PFSK-1 (cell line): Measurements from ENCODE around the gene BCKDHB.

ENCODE experiments used
- FOXP2 ChIP-seq: optimal IDR thresholded peaks from 2 replicates; pipeline ENCODE3; 2011; ENCODE audit warnings: borderline replicate concordance, control low read depth, inconsistent platforms; ENCODE audit not compliant: insufficient read depth; ENCODE audit errors: extremely low read length, extremely low read depth
- POLR2AphosphoS5 ChIP-seq: IDR thresholded peaks from 2 replicates; pipeline ENCODE4 v1.6.1; 2012; ENCODE audit warnings: low read depth, mild to moderate bottlenecking, control low read depth, low read length, moderate library complexity
- SIN3A ChIP-seq: IDR thresholded peaks from 2 replicates; pipeline ENCODE4 v1.6.1; 2012; ENCODE audit warnings: mild to moderate bottlenecking, low read length, moderate library complexity, borderline replicate concordance; ENCODE audit not compliant: insufficient read depth
- TAF1 ChIP-seq: IDR thresholded peaks from 2 replicates; pipeline ENCODE4 v1.6.1; 2012; ENCODE audit warnings: low read length, control low read depth, borderline replicate concordance; ENCODE audit not compliant: insufficient read depth
- TF ChIP-seq, protein P1 (sequence below), 2 experiments: IDR thresholded peaks; 2 replicates each; pipeline versions ENCODE4 v1.6.1 to v1.8.0; 2011 to 2012; ENCODE audit warnings: low read depth in 2 of 2, low read length in 2 of 2, control low read depth in 1 of 2, inconsistent platforms in 1 of 2, mild to moderate bottlenecking in 1 of 2, moderate library complexity in 1 of 2; ENCODE audit not compliant: insufficient read depth in 1 of 2

BCKDHB gene

GRCh38 chr6:80249897-80250296 lies 143.4 kb downstream of the BCKDHB start:
- TF ChIP-seq, protein P1, sequence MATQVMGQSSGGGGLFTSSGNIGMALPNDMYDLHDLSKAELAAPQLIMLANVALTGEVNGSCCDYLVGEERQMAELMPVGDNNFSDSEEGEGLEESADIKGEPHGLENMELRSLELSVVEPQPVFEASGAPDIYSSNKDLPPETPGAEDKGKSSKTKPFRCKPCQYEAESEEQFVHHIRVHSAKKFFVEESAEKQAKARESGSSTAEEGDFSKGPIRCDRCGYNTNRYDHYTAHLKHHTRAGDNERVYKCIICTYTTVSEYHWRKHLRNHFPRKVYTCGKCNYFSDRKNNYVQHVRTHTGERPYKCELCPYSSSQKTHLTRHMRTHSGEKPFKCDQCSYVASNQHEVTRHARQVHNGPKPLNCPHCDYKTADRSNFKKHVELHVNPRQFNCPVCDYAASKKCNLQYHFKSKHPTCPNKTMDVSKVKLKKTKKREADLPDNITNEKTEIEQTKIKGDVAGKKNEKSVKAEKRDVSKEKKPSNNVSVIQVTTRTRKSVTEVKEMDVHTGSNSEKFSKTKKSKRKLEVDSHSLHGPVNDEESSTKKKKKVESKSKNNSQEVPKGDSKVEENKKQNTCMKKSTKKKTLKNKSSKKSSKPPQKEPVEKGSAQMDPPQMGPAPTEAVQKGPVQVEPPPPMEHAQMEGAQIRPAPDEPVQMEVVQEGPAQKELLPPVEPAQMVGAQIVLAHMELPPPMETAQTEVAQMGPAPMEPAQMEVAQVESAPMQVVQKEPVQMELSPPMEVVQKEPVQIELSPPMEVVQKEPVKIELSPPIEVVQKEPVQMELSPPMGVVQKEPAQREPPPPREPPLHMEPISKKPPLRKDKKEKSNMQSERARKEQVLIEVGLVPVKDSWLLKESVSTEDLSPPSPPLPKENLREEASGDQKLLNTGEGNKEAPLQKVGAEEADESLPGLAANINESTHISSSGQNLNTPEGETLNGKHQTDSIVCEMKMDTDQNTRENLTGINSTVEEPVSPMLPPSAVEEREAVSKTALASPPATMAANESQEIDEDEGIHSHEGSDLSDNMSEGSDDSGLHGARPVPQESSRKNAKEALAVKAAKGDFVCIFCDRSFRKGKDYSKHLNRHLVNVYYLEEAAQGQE (IDR thresholded peaks at IDR 0.05; ENCODE audit: insufficient read depth in 1 of 2, low read depth in 2 of 2, low read length in 2 of 2), result no peak
- TF ChIP-seq FOXP2 (no peak), TAF1 (no peak), SIN3A (no peak), POLR2AphosphoS5 (no peak)

DNA sequence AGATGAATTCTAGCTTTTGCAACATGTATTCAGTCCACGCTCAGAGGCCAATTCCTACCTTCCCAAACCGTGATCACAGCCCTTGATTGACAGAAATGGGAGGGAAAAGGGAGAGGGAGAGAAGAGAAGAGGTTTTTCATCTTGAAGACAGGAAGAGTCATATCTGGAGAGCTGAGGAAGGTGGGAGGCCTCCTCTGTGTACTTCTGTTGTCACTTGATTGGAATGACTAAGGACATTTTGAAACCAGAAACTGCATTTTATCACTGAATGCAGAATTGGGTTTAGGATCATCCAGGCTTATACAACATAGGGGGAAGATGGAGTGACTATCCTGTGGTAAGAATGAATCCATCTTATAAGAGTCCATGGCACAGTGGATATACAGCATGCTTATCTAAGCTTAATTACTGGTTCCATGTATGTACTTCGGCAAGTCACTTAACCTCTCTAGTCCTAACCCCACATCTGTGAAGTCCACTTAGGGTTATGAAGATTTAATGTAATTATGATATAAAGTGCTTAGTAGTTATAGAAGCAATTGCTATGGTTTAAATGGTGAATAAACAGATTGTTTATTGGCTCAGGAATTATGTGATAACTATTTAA lies 144.0 kb downstream of the BCKDHB start:
- TF ChIP-seq SIN3A (no peak), POLR2AphosphoS5 (no peak), TAF1 (no peak), FOXP2 (no peak)
- TF ChIP-seq, protein P1 (IDR thresholded peaks at IDR 0.05; ENCODE audit: insufficient read depth in 1 of 2, low read depth in 2 of 2, low read length in 2 of 2), result no peak

GRCh38 chr6:80251321-80251720 lies 144.8 kb downstream of the BCKDHB start:
- TF ChIP-seq SIN3A, result no peak
- no peak for TF ChIP-seq POLR2AphosphoS5
- TF ChIP-seq TAF1, result no peak
- no peak for TF ChIP-seq FOXP2
- TF ChIP-seq, protein P1 (IDR thresholded peaks at IDR 0.05; ENCODE audit: insufficient read depth in 1 of 2, low read depth in 2 of 2, low read length in 2 of 2), result no peak

DNA sequence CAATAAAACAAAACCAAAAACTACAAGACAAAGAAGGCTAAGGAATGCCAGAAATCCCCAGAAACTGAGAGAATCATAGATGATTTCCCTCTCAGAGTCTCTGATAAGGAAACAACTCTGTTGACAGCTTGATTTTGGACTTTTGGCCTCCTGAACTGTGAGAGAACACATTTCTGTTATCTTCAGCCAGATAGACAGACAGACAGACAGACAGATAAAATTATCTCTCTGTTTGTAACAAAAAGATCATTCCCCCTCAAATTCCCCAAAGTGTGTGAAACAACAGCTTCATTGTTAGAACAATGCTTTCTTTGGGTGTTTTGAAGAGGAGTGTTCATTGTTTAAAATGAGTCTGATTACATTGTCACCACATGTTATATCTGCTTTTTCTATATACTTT lies 148.2 kb downstream of the BCKDHB start:
- TF ChIP-seq POLR2AphosphoS5 (no peak), FOXP2 (no peak), SIN3A (no peak), TAF1 (no peak)
- TF ChIP-seq, protein P1 (IDR thresholded peaks at IDR 0.05; ENCODE audit: insufficient read depth in 1 of 2, low read depth in 2 of 2, low read length in 2 of 2), result no peak

GRCh38 chr6:80256691-80257090 lies 150.2 kb downstream of the BCKDHB start:
- no peak for TF ChIP-seq SIN3A
- no peak for TF ChIP-seq FOXP2
- TF ChIP-seq, protein P1 (IDR thresholded peaks at IDR 0.05; ENCODE audit: insufficient read depth in 1 of 2, low read depth in 2 of 2, low read length in 2 of 2), result no peak
- no peak for TF ChIP-seq POLR2AphosphoS5
- no peak for TF ChIP-seq TAF1
